Measurements from ENCODE around the gene CLEC7A. TPM values are rescaled to one million over a fixed set of nuclear protein-coding genes. Genes with fewer than 3 reads are reported as not detected.

The CLEC7A gene
- total RNA-seq, 1 experiment from 2014 or later: not detected

- Histone ChIP-seq H3K4me1 (ENCODE audit: control insufficient read depth, insufficient read depth, low read length) (peaks cover 6% of the 10 kb centered on the region), H3K9me3 (ENCODE audit: control insufficient read depth, insufficient read depth, low read depth, low read length) (no peaks in the 10 kb centered on the region), H3K27ac (ENCODE audit: low read length) (no peak overlapping the region), H3K4me3 (ENCODE audit: low read depth in 2 of 2, low read length in 2 of 2) (no peak overlapping the region), H3K36me3 (ENCODE audit: control insufficient read depth, insufficient read depth, low read length) (no peaks in the 10 kb centered on the region), H3K27me3 (ENCODE audit: control insufficient read depth, insufficient read depth, low read length) (no peaks in the 10 kb centered on the region)
- in situ Hi-C loops (cut with HindIII; ENCODE audit: low pct_unique_long_range_greater_than_20kb, low sequenced_read_pairs) (no loop called here), intact Hi-C loops (cut with micrococcal nuclease; ENCODE audit: unreplicated experiment) (no loop called here)
- TF ChIP-seq, protein P1, sequence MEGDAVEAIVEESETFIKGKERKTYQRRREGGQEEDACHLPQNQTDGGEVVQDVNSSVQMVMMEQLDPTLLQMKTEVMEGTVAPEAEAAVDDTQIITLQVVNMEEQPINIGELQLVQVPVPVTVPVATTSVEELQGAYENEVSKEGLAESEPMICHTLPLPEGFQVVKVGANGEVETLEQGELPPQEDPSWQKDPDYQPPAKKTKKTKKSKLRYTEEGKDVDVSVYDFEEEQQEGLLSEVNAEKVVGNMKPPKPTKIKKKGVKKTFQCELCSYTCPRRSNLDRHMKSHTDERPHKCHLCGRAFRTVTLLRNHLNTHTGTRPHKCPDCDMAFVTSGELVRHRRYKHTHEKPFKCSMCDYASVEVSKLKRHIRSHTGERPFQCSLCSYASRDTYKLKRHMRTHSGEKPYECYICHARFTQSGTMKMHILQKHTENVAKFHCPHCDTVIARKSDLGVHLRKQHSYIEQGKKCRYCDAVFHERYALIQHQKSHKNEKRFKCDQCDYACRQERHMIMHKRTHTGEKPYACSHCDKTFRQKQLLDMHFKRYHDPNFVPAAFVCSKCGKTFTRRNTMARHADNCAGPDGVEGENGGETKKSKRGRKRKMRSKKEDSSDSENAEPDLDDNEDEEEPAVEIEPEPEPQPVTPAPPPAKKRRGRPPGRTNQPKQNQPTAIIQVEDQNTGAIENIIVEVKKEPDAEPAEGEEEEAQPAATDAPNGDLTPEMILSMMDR (IDR thresholded peaks at IDR 0.05): no peak
- TF ChIP-seq TCF7L2 (IDR thresholded peaks at IDR 0.05; ENCODE audit: low read depth, low read length) (no peak), SIN3A (IDR thresholded peaks at IDR 0.05; ENCODE audit: borderline replicate concordance, insufficient read depth, low read depth, low read length) (no peak)
- TF ChIP-seq, protein P2, sequence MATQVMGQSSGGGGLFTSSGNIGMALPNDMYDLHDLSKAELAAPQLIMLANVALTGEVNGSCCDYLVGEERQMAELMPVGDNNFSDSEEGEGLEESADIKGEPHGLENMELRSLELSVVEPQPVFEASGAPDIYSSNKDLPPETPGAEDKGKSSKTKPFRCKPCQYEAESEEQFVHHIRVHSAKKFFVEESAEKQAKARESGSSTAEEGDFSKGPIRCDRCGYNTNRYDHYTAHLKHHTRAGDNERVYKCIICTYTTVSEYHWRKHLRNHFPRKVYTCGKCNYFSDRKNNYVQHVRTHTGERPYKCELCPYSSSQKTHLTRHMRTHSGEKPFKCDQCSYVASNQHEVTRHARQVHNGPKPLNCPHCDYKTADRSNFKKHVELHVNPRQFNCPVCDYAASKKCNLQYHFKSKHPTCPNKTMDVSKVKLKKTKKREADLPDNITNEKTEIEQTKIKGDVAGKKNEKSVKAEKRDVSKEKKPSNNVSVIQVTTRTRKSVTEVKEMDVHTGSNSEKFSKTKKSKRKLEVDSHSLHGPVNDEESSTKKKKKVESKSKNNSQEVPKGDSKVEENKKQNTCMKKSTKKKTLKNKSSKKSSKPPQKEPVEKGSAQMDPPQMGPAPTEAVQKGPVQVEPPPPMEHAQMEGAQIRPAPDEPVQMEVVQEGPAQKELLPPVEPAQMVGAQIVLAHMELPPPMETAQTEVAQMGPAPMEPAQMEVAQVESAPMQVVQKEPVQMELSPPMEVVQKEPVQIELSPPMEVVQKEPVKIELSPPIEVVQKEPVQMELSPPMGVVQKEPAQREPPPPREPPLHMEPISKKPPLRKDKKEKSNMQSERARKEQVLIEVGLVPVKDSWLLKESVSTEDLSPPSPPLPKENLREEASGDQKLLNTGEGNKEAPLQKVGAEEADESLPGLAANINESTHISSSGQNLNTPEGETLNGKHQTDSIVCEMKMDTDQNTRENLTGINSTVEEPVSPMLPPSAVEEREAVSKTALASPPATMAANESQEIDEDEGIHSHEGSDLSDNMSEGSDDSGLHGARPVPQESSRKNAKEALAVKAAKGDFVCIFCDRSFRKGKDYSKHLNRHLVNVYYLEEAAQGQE (IDR thresholded peaks at IDR 0.05; ENCODE audit: insufficient read depth in 1 of 2, low read depth in 2 of 2, low read length in 1 of 2): no peak
- CTCF ChIA-PET: no interaction called here
- DNase-seq (ENCODE audit: low read depth, low spot score) (no peak), ATAC-seq (no peak)
- POLR2A ChIA-PET: no interaction called here
- no TSS peak for BruUV-seq (replicated peaks)
Observed at GRCh38 chr12:10136637-10137205, 6.7 kb upstream of the CLEC7A start.

GRCh38 chr12:10135126-10135525, 5.1 kb upstream of the CLEC7A start:
- in situ Hi-C loops (cut with HindIII; ENCODE audit: low pct_unique_long_range_greater_than_20kb, low sequenced_read_pairs): no loop called here
- CTCF ChIA-PET: interaction anchor here (0.6 kb wide), 1 partner anchor 377 kb away, joined by 3 read pairs; no protein-coding TSS in a partner anchor
- no peak for DNase-seq (ENCODE audit: low read depth, low spot score)
- POLR2A ChIA-PET: interaction anchor here (0.7 kb wide), 1 partner anchor 220 kb away, joined by 4 read pairs; no protein-coding TSS in a partner anchor
- Histone ChIP-seq H3K4me3 (ENCODE audit: low read depth in 2 of 2, low read length in 2 of 2) (no peak overlapping the region), H3K27me3 (ENCODE audit: control insufficient read depth, insufficient read depth, low read length) (no peaks in the 10 kb centered on the region), H3K9me3 (ENCODE audit: control insufficient read depth, insufficient read depth, low read depth, low read length) (no peaks in the 10 kb centered on the region), H3K36me3 (ENCODE audit: control insufficient read depth, insufficient read depth, low read length) (no peaks in the 10 kb centered on the region), H3K27ac (ENCODE audit: low read length) (no peak overlapping the region), H3K4me1 (ENCODE audit: control insufficient read depth, insufficient read depth, low read length) (peaks cover 6% of the 10 kb centered on the region)
- intact Hi-C loops (cut with micrococcal nuclease; ENCODE audit: unreplicated experiment): no loop called here
- TF ChIP-seq TCF7L2 (IDR thresholded peaks at IDR 0.05; ENCODE audit: low read depth, low read length): no peak
- no peak for TF ChIP-seq POLR2AphosphoS5 (IDR thresholded peaks at IDR 0.05; ENCODE audit: low read depth, low read length)
- TF ChIP-seq, protein P2 (IDR thresholded peaks at IDR 0.05; ENCODE audit: insufficient read depth in 1 of 2, low read depth in 2 of 2, low read length in 1 of 2): no peak
- TF ChIP-seq, protein P1 (IDR thresholded peaks at IDR 0.05): no peak
- no peak for TF ChIP-seq SIN3A (IDR thresholded peaks at IDR 0.05; ENCODE audit: borderline replicate concordance, insufficient read depth, low read depth, low read length)
- ATAC-seq: no peak
- no TSS peak for BruUV-seq (replicated peaks)

Measured in Panc1 (cell line).